ENCODE data around the gene SRSF10.
A peak's percentile ranks its signal among the peaks of the same experiment; 100 is the strongest.
"Not testable (repeated sequence)": the region's sequence is repeated elsewhere in the genome, so short reads cannot be mapped to it uniquely, and the experiment has no call there.

The SRSF10 gene

GRCh38 chr1:23997812-23998211, 17.7 kb upstream of the SRSF10 start:
- Histone ChIP-seq H3K9me3 (ENCODE audit: control insufficient read depth in 2 of 2, low read length in 2 of 2) (no peaks in the 10 kb centered on the region), H3K27ac (ENCODE audit: low read depth in 2 of 2, low read length in 2 of 2) (no peak overlapping the region), H3K4me1 (ENCODE audit: control insufficient read depth in 2 of 2, insufficient read depth in 2 of 2, low read length in 2 of 2) (peaks cover 0 to 4% of the 10 kb centered on the region in 2 donors), H3K27me3 (ENCODE audit: control insufficient read depth in 2 of 2, insufficient read depth in 2 of 2, low read length in 2 of 2) (no peaks in the 10 kb centered on the region), H3K4me3 (ENCODE audit: low read length in 2 of 2) (no peak overlapping the region), H3K9ac (ENCODE audit: low read depth in 1 of 2, low read length in 2 of 2) (no peak overlapping the region), H3K36me3 (ENCODE audit: control insufficient read depth in 2 of 2, insufficient read depth in 2 of 2, low read length in 2 of 2) (no peaks in the 10 kb centered on the region)

DNA sequence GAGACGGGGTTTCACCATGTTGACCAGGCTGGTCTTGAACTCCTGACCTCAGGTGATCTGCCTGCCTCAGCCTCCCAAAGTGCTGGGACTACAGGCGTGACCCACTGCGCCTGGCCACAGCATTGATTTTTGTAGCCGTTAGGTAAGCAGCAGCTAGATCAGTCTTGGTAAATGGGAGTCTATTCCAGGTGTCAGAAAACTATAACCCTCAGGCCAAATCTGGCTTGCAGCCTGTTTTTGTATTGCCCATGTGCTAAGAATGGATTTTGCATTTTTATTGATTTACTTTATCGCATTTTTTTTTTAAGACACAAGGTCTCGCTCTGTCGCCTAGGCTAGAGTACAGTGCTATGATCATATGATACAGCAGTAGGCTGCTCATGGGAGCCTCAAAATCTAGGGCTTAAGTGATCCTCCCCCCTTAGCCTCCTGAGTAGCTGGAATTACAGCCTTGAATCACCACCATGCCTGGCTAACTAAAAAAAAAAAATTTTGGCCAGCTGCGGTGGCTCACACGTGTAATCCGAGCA, 16.6 kb upstream of the SRSF10 start:
- H3K36me3 ChIP-seq (ENCODE audit: control insufficient read depth in 2 of 2, insufficient read depth in 2 of 2, low read length in 2 of 2): no peaks in the 10 kb centered on the region
- H3K27ac ChIP-seq (ENCODE audit: low read depth in 2 of 2, low read length in 2 of 2): no peak overlapping the region
- peaks cover 0 to 3% of the 10 kb centered on the region in 2 donors for H3K4me1 ChIP-seq (ENCODE audit: control insufficient read depth in 2 of 2, insufficient read depth in 2 of 2, low read length in 2 of 2)
- no peak overlapping the region for H3K4me3 ChIP-seq (ENCODE audit: low read length in 2 of 2)
- H3K27me3 ChIP-seq (ENCODE audit: control insufficient read depth in 2 of 2, insufficient read depth in 2 of 2, low read length in 2 of 2): no peaks in the 10 kb centered on the region
- H3K9ac ChIP-seq (ENCODE audit: low read depth in 1 of 2, low read length in 2 of 2): no peak overlapping the region
- H3K9me3 ChIP-seq (ENCODE audit: control insufficient read depth in 2 of 2, low read length in 2 of 2): no peaks in the 10 kb centered on the region

DNA sequence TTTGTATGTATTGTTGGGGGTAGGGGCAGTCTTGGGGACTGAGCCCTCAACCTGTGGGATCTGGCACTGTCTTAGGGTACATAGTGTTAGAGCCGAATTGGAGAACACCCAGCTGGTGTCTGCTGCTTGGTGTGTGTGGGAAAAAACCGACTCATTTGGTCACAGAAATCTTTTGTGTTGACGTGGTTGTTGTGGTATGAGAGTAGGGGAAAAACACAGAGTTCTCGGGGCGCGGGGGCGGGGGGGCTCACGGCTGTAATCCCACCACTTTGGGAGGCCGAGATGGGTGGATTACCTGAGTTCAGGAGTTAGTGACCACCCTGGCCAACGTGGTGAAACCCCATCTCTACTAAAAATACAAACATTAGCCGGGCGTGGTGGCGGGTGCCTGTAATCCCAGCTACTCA, 15.3 kb upstream of the SRSF10 start:
- Histone ChIP-seq H3K9me3 (ENCODE audit: control insufficient read depth in 2 of 2, low read length in 2 of 2) (no peaks in the 10 kb centered on the region), H3K4me1 (ENCODE audit: control insufficient read depth in 2 of 2, insufficient read depth in 2 of 2, low read length in 2 of 2) (no peaks in the 10 kb centered on the region), H3K9ac (ENCODE audit: low read depth in 1 of 2, low read length in 2 of 2) (no peak overlapping the region), H3K4me3 (ENCODE audit: low read length in 2 of 2) (no peak overlapping the region), H3K27ac (ENCODE audit: low read depth in 2 of 2, low read length in 2 of 2) (no peak overlapping the region), H3K36me3 (ENCODE audit: control insufficient read depth in 2 of 2, insufficient read depth in 2 of 2, low read length in 2 of 2) (no peaks in the 10 kb centered on the region), H3K27me3 (ENCODE audit: control insufficient read depth in 2 of 2, insufficient read depth in 2 of 2, low read length in 2 of 2) (no peaks in the 10 kb centered on the region)

- H3K9me3 ChIP-seq (ENCODE audit: control insufficient read depth in 2 of 2, low read length in 2 of 2); H3K4me3 ChIP-seq (ENCODE audit: low read length in 2 of 2); H3K27ac ChIP-seq (ENCODE audit: low read depth in 2 of 2, low read length in 2 of 2); H3K4me1 ChIP-seq (ENCODE audit: control insufficient read depth in 2 of 2, insufficient read depth in 2 of 2, low read length in 2 of 2); H3K36me3 ChIP-seq (ENCODE audit: control insufficient read depth in 2 of 2, insufficient read depth in 2 of 2, low read length in 2 of 2); H3K27me3 ChIP-seq (ENCODE audit: control insufficient read depth in 2 of 2, insufficient read depth in 2 of 2, low read length in 2 of 2); H3K9ac ChIP-seq (ENCODE audit: low read depth in 1 of 2, low read length in 2 of 2): not testable (repeated sequence)
These were observed 11.9 kb upstream of the SRSF10 start for GRCh38 chr1:23992011-23992410.

- H3K4me3 ChIP-seq (ENCODE audit: low read length in 2 of 2): no peak overlapping the region
- H3K4me1 ChIP-seq (ENCODE audit: control insufficient read depth in 2 of 2, insufficient read depth in 2 of 2, low read length in 2 of 2): peaks cover 0 to 2% of the 10 kb centered on the region in 2 donors
- no peaks in the 10 kb centered on the region for H3K27me3 ChIP-seq (ENCODE audit: control insufficient read depth in 2 of 2, insufficient read depth in 2 of 2, low read length in 2 of 2)
- no peaks in the 10 kb centered on the region for H3K9me3 ChIP-seq (ENCODE audit: control insufficient read depth in 2 of 2, low read length in 2 of 2)
- H3K27ac ChIP-seq (ENCODE audit: low read depth in 2 of 2, low read length in 2 of 2): no peak overlapping the region
- H3K36me3 ChIP-seq (ENCODE audit: control insufficient read depth in 2 of 2, insufficient read depth in 2 of 2, low read length in 2 of 2): no peaks in the 10 kb centered on the region
- H3K9ac ChIP-seq (ENCODE audit: low read depth in 1 of 2, low read length in 2 of 2): no peak overlapping the region
These were observed 9.1 kb upstream of the SRSF10 start for GRCh38 chr1:23989263-23989662.

DNA sequence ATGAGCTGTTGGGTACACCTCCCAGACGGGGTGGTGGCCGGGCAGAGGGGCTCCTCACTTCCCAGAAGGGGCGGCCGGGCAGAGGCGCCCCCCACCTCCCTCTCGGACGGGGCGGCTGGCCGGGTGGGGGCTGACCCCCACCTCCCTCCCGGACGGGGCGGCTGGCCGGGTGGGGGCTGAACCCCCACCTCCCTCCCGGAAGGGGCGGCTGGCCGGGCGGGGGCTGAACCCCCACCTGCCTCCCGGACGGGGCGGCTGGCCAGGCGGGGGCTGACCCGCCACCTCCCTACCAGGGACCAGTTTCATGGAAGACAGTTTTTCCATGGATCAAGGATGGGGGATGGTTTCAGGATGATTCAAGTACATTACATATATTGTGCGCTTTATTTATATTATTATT, 6.9 kb upstream of the SRSF10 start:
- H3K4me3 ChIP-seq (ENCODE audit: low read length in 2 of 2); H3K9me3 ChIP-seq (ENCODE audit: control insufficient read depth in 2 of 2, low read length in 2 of 2); H3K36me3 ChIP-seq (ENCODE audit: control insufficient read depth in 2 of 2, insufficient read depth in 2 of 2, low read length in 2 of 2); H3K9ac ChIP-seq (ENCODE audit: low read depth in 1 of 2, low read length in 2 of 2); H3K27ac ChIP-seq (ENCODE audit: low read depth in 2 of 2, low read length in 2 of 2); H3K4me1 ChIP-seq (ENCODE audit: control insufficient read depth in 2 of 2, insufficient read depth in 2 of 2, low read length in 2 of 2); H3K27me3 ChIP-seq (ENCODE audit: control insufficient read depth in 2 of 2, insufficient read depth in 2 of 2, low read length in 2 of 2): not testable (repeated sequence)

- Histone ChIP-seq H3K27me3 (ENCODE audit: control insufficient read depth in 2 of 2, insufficient read depth in 2 of 2, low read length in 2 of 2) (no peaks in the 10 kb centered on the region), H3K27ac (ENCODE audit: low read depth in 2 of 2, low read length in 2 of 2) (no peak overlapping the region), H3K4me3 (ENCODE audit: low read length in 2 of 2) (no peak overlapping the region), H3K9ac (ENCODE audit: low read depth in 1 of 2, low read length in 2 of 2) (no peak overlapping the region), H3K36me3 (ENCODE audit: control insufficient read depth in 2 of 2, insufficient read depth in 2 of 2, low read length in 2 of 2) (no peaks in the 10 kb centered on the region), H3K9me3 (ENCODE audit: control insufficient read depth in 2 of 2, low read length in 2 of 2) (no peaks in the 10 kb centered on the region), H3K4me1 (ENCODE audit: control insufficient read depth in 2 of 2, insufficient read depth in 2 of 2, low read length in 2 of 2) (peaks cover 5 to 10% of the 10 kb centered on the region in 2 donors)
These were observed 4.5 kb upstream of the SRSF10 start for GRCh38 chr1:23984417-23985186.

DNA sequence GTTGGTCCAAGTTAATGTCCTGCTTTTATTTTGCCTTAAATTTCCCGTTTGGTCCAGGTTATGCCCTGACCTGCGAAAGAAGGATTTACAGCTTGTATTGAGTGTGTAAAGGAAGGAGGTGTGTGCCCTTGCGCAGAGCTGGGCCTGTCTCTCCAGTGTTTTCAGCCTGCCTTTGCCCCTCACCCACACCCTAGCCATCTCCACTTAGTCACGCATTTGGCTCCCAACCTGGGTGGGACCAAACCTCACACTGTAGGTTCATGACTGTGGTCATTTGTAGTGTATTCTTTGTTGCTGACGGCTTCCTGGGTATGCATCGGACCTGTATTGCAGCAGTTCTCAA, 572 bp upstream of the SRSF10 start:
- no peaks in the 10 kb centered on the region for H3K9me3 ChIP-seq (ENCODE audit: control insufficient read depth in 2 of 2, low read length in 2 of 2)
- peaks cover 4 to 8% of the 10 kb centered on the region in 2 donors for H3K36me3 ChIP-seq (ENCODE audit: control insufficient read depth in 2 of 2, insufficient read depth in 2 of 2, low read length in 2 of 2)
- H3K27ac ChIP-seq (ENCODE audit: low read depth in 2 of 2, low read length in 2 of 2): peak overlapping the region; percentile 82 to 97
- H3K27me3 ChIP-seq (ENCODE audit: control insufficient read depth in 2 of 2, insufficient read depth in 2 of 2, low read length in 2 of 2): no peaks in the 10 kb centered on the region
- peak overlapping the region; percentile 85 to 93 for H3K4me3 ChIP-seq (ENCODE audit: low read length in 2 of 2)
- peak overlapping the region; percentile 95 for H3K9ac ChIP-seq (ENCODE audit: low read depth in 1 of 2, low read length in 2 of 2)
- peaks cover 24 to 32% of the 10 kb centered on the region in 2 donors for H3K4me1 ChIP-seq (ENCODE audit: control insufficient read depth in 2 of 2, insufficient read depth in 2 of 2, low read length in 2 of 2)

DNA sequence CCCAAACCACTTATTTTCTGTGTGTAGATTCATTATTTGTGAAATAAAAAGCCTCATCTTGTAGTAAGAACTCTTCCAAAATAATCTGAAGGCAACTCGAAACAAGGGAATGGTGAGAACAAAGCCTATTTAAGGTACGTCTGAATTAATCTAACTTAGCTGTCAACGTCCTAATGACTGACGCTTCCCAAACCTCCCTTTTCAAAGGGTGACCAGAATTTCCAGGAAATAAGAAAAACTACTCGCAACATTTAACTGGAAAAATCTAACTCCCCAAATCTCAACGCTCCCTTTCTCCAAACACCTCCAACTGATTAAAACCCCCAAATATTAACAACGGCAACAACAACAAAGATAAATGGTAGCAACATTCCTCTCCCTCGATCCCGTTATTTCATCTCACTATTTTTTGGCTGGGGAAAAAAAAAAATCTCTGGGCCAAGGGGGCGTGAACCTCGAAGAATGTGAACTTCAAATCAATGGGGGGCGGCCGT, 693 bp downstream of the SRSF10 start:
- Histone ChIP-seq H3K4me1 (ENCODE audit: control insufficient read depth in 2 of 2, insufficient read depth in 2 of 2, low read length in 2 of 2) (peaks cover 24 to 31% of the 10 kb centered on the region in 2 donors), H3K9ac (ENCODE audit: low read depth in 1 of 2, low read length in 2 of 2) (peak overlapping the region; percentile 92 to 95), H3K36me3 (ENCODE audit: control insufficient read depth in 2 of 2, insufficient read depth in 2 of 2, low read length in 2 of 2) (peaks cover 8 to 11% of the 10 kb centered on the region in 2 donors), H3K27me3 (ENCODE audit: control insufficient read depth in 2 of 2, insufficient read depth in 2 of 2, low read length in 2 of 2) (no peaks in the 10 kb centered on the region), H3K4me3 (ENCODE audit: low read length in 2 of 2) (peak overlapping the region; percentile 85 to 93), H3K9me3 (ENCODE audit: control insufficient read depth in 2 of 2, low read length in 2 of 2) (no peaks in the 10 kb centered on the region), H3K27ac (ENCODE audit: low read depth in 2 of 2, low read length in 2 of 2) (peak overlapping the region; percentile 91 to 97)

- no peaks in the 10 kb centered on the region for H3K27me3 ChIP-seq (ENCODE audit: control insufficient read depth in 2 of 2, insufficient read depth in 2 of 2, low read length in 2 of 2)
- H3K4me3 ChIP-seq (ENCODE audit: low read length in 2 of 2): peak overlapping the region; percentile 85 to 93
- H3K9ac ChIP-seq (ENCODE audit: low read depth in 1 of 2, low read length in 2 of 2): peak overlapping the region; percentile 92 to 95
- H3K4me1 ChIP-seq (ENCODE audit: control insufficient read depth in 2 of 2, insufficient read depth in 2 of 2, low read length in 2 of 2): peaks cover 24 to 26% of the 10 kb centered on the region in 2 donors
- H3K27ac ChIP-seq (ENCODE audit: low read depth in 2 of 2, low read length in 2 of 2): no peak overlapping the region
- no peaks in the 10 kb centered on the region for H3K9me3 ChIP-seq (ENCODE audit: control insufficient read depth in 2 of 2, low read length in 2 of 2)
- H3K36me3 ChIP-seq (ENCODE audit: control insufficient read depth in 2 of 2, insufficient read depth in 2 of 2, low read length in 2 of 2): peaks cover 13 to 15% of the 10 kb centered on the region in 2 donors
These were observed 1.3 kb downstream of the SRSF10 start for GRCh38 chr1:23978805-23979204.

All from mucosa of rectum (tissue), 2 donors.